Epithelial cell of proximal tubule (primary cell): ENCODE data around the gene KLHL30. TPM values are rescaled to one million over a fixed set of nuclear protein-coding genes. Genes with fewer than 3 reads are reported as not detected.
A peak's percentile ranks its signal among the peaks of the same experiment; 100 is the strongest.

Experiments
- DNase-seq: peaks from one replicate; pipeline ENCODE4 v3.0.0-alpha.2; 2011; ENCODE audit warnings: low read depth
- H3K4me3 ChIP-seq: 2 replicates; pipeline ENCODE4 v1.5.1; 2011; ENCODE audit warnings: low read depth, mild to moderate bottlenecking, low read length
- CTCF ChIP-seq: conservative IDR thresholded peaks from 2 replicates; pipeline ENCODE4 v1.5.1; 2012; ENCODE audit warnings: low read depth, mild to moderate bottlenecking, low read length
- total RNA-seq: library from RNA; depleted of rRNA; stranded (reverse); fragments of >200 nt; gene quantifications from 2 replicates; pipeline ENCODE4 v1.2.3, GENCODE V29; 2015

Gene KLHL30
- total RNA-seq, 1 donor from 2014 or later: 1.7 TPM

DNA sequence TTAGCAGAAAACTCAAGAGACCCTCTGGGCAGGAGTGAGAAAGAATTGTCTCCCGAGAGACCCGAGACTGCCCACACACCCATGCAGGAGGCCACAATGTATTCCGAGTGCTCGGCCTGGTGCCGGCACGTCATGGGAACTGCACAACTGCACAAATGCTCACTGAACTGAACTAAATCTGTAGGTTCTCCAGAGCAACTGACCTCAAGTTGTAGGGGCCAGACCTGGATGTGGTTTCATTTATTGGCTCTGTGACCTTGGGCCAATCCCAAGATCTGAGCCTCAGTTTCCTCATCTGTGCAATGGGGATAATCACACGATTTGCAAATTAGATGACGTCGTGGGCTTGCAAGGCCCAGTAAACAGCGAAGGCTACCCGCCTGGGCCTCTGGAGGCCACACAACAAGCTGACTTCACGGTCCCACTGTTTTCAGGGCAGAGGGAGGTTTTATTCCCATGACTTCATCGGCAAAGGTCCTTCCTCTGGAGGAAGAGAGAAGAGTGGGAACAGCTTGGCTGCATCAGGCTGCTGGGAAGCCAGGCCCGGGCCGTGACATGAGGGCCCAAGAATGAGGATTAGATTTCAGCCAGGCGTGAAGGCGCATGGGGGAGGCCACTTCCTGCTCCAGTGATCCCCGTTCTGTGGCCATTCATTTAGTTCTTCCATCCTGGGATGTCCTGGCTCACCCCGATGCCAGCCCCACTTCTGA lies 16.7 kb downstream of the KLHL30 start:
- DNase-seq: peak; percentile 97
- no peak for TF ChIP-seq CTCF
- H3K4me3 ChIP-seq: no peak overlapping the region

- TF ChIP-seq CTCF: no peak
- H3K4me3 ChIP-seq: no peak overlapping the region
- no peak for DNase-seq
Observed at GRCh38 chr2:238155761-238156694, 17.6 kb downstream of the KLHL30 start.

DNA sequence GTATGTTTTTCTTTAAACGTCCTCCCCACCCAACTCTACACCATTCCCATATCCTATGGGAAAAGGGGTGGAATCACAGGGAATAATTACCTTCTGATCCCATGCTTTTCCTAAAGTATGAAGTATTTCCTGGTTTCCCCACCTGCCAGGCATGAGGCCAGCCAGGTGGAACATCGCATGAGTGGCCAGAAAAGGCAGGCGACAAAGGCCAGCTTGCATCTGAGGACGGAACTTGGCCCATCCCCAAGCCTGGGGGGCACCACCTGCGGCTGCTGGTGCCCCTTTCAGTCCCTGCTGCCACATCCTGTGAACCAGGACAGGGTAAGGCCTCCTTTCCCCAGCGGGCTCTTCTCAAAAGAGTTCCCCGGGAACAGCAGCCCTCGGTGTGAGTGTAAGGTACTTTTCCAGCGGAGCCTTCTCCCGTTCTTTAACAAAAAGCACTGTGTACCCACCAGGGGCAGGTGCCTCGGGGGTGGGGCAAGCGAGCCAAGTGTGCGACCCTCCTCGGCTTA lies 19.1 kb downstream of the KLHL30 start:
- TF ChIP-seq CTCF: no peak
- no peak for DNase-seq
- no peak overlapping the region for H3K4me3 ChIP-seq

DNA sequence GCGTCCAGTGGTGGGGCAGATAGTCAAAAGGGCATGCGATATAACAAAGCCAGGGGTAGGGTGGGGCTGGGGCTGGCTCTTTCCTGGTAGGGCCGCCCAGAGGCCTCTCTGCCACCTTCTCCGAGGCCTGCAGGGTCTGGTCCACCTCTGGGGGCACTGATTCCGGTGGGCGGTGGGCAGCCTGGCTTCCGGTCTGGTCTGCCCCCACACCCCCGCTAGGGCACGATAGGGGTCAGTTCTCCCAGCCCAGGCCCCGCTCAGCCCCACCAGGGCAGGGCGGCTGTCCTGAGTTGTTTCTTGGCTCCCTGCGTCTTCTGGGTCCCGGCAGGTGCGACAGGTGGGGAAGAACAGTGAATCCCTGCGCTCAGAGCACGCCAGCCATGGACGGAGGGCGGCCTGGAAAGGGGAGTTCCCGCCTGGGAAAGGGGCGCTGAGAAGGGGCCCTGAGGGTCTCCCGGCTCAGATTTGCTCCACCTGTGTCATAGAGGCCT lies 19.6 kb downstream of the KLHL30 start:
- no peak for TF ChIP-seq CTCF
- no peak for DNase-seq
- no peak overlapping the region for H3K4me3 ChIP-seq

DNA sequence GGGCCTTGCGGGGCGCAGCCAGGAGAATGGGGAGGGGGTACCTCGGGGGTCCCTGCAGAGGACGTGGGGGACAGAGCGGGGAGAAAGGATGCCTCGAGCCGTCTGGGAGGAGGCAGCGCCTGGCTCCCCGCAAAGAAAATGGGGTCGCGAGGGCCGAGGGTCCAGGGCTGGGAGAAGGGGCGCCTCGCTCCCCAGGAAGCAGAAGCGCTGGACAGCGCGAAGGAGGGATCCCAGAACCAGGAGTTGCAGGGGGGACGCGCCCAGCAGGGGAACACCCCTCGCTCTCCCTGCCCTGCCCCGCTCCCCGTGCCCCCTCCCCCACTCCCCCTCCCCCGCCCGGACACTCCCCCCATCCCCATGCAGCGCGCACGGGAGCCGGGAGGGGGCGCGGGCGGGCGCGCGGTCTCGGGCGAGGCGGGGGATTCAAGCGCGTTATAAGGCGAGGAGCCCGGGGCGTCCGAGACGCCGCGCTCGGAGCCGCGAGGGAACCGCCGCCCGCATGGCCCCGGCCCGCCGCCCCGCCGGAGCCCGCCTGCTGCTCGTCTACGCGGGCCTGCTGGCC lies 20.1 kb downstream of the KLHL30 start, which contains the start of gene ERFE:
TSS of gene ERFE (plus strand) at position 462 of the 562 bp plus-strand sequence. CDS start at position 500, 38 bp downstream.
- H3K4me3 ChIP-seq: peak within 1 kb of the TSS; percentile 62
- TF ChIP-seq CTCF: peak; percentile 38
- DNase-seq: no peak

- TF ChIP-seq CTCF: no peak
Observed at GRCh38 chr2:238159071-238159539, 20.6 kb downstream of the KLHL30 start.

More at GRCh38 chr2:238159071-238159539, 20.6 kb downstream of the KLHL30 start:
- peak overlapping the region; percentile 62 for H3K4me3 ChIP-seq
- DNase-seq: no peak
